GM21515 (cell line): ENCODE data around the gene TEN1.

ENCODE experiments used
- ATAC-seq: cut with Tn5 transposase; IDR thresholded peaks from one replicate; pipeline ENCODE4 v1.9.1; 2021; ENCODE audit not compliant: unreplicated experiment

The TEN1 gene

GRCh38 chr17:76005263-76006149, 26.5 kb downstream of the TEN1 start:
- ATAC-seq = no peak

GRCh38 chr17:76007131-76007849, 28.2 kb downstream of the TEN1 start:
- ATAC-seq = no peak

GRCh38 chr17:76007850-76008165, 28.8 kb downstream of the TEN1 start:
- ATAC-seq = no peak

- no peak for ATAC-seq
These were observed 29.2 kb downstream of the TEN1 start for GRCh38 chr17:76008208-76008607.

DNA sequence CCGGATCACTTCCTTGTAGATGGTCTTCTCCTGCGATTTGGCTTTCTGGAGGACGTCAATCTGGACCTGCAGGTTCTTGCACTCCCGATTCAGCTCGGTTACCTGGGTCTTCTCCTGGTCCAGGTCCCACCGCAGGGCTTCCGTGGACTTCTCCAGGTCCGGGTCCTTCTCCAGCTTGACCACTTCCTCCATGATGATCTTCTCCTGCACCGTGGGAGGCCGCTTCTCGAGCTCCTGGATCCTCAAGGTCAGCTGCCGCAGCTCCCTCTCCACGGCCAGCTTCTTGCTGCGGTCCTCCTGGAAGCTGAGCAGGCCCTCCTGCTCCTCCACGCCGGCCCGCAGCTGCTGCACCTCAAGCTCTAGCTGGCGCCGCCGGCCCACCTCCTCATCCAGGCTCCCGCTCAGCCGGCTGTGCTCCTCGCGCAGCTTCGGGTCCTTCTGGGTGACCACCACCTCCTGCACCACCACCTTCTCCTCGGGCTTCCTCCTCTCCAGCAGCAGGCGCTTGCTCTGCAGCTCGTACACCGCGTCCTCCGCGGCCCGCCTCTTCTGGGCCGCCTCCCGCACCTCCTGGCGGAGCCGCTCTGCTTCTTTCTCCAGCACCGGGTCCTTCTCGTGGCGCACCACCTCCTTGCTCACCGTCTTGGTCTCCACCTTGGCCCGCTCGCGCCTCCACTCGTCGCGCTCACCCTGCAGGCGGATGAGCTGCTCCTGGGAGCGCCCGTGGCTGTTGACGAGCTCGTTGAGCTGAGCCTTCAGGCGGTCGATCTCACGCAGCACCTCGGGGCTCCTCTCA, 29.8 kb downstream of the TEN1 start:
- ATAC-seq = no peak

GRCh38 chr17:76009447-76009846, 30.4 kb downstream of the TEN1 start:
- ATAC-seq = no peak

GRCh38 chr17:76009969-76010661, 31.1 kb downstream of the TEN1 start:
- ATAC-seq = no peak

GRCh38 chr17:76011951-76012350, 32.9 kb downstream of the TEN1 start:
- no peak for ATAC-seq

DNA sequence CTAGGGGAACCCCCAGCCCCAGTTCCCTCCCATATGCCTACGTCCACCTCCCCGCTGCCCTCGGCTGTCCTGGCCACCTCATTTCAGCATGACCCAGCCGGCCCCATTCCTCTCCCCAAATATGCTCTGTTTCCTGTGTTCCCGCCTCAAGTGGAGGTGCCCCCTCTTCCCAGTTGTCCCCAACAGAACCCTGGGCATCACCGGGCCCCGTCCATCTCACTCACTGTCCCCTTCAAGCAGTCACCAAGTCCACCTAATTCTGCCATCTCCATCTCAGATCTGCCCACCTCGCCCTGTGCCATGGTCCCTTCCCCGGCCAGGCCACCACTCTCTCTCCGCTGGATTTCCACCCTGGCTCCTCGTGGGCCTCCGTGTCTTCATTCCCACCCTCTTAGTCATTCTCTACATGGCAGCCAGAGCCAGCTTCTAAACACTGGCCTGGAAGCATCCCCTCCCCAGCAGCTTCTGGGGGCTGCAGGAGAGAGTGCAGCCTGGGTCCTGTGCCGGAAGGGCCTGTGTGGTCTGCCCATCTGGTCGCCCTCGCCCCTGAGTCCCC, 34.4 kb downstream of the TEN1 start:
- no peak for ATAC-seq

DNA sequence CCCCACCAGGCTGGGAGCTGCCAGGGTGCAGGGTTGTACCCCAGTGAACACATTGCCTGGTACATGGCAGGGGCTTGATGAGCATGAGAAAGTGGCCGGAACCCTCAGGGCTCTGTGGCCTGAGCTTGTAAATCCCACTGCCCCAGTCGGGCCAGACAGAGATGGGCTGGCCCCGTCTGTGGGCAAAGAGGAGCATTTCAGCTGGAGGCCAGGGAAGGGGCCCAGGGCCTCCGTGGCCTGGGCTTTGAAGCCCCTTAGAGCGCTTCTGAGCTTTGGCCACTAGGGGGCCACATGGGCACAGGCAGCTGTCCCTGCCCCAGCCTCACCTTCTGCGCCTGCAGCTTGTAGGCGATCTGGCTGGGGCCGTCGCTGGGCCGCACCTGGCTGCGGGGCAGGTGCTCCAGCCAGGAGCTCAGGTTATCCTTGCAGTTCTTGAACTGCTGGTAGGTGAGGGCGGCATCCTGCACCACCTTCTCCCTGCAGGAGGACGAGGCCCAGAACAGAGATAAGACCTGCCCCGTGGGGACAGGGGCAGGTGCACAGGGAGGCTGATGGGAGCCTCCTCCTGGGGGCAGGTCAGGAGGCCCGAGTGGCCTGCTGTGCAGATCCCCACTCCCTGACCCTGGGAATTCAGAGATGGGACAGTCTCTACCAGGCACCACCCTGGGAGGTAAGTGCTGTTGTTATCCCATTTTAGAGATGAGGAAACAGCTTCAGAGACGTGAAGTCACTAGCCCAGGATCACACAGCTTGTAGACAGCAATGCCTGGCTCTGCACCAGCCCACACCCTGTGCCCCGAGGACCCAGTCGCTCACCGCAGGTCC, 35.3 kb downstream of the TEN1 start:
- peak; percentile 83 for ATAC-seq

GRCh38 chr17:76014925-76015261, 35.9 kb downstream of the TEN1 start:
- no peak for ATAC-seq

DNA sequence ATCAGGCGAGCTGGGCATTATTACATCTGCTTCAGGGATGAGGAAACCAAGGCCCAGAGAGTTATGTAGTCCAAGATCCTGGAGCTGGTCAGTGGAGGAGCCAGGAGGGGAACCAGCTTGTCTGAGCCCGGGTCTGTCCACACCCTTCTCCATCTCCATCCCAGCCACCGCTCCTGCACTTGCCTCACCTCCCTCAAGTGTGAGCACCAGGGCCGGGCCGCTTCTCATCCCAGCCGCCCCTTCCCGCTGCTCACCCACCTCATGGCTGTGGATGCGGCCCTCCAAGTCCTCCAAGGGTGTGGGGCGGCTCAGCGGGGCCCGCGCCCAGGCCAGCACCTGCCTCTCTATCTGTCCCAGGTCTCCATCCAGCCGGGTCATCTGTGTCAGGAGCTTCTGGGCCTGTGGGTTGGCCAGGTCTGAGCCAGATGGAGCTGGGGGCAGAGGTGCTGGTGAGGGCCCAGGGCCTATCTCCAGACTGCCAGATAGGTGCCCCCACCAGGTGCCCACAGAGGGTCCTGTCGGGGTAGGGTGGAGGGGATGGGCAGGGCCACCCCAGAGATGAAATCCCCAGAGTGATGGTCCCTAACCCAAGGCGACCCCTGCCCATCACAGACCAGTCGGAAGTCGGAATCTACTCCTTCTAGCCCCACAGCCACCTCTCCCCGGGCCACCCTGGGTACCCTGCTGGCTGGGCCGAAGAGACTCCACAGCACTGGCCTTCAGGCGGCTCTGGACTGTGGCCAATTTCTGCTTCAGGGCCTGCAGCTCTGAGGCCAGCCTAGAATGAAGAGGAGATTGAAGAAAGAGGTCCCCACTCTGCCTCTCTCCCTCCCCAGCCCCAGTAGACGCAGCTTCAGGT, 38.7 kb downstream of the TEN1 start:
- no peak for ATAC-seq

DNA sequence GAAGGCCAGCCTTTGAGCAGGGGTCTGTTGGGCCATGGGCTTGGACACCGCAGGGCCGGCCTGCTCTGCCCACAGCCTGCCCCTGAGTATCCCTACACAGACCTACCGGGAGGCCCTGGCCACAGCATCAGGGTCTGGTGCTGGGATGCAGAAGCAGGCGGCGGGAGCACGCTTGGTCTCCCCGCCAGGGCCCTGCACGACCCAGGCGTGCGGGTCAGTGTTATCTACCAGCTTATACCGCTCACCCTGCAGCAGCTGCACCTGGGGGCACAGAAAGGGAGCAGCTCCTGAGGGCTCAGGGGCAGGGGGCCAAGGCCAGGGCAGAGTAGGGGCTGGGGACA, 39.3 kb downstream of the TEN1 start:
- ATAC-seq = no peak

DNA sequence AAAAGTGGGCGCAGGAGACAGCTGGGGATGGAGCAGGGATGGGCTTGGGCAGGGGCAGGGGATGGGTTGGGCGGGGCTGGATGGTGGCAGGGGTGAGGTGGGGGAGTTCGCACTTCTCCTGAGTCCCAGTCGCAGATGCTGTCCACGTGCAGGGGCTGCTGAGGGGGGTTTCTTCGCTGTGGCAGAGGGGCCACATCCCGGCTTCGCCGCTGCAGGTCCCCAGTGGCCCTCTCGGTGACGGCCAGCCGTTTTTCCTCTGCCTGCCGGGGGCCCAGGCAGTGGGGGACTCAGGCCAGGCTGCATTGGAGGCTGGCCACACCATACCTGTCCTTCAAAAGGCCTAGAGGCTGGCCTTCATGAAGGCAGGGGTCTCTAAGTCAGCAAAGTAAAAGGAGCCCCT, 39.8 kb downstream of the TEN1 start:
- no peak for ATAC-seq

- no peak for ATAC-seq
These were observed 40.9 kb downstream of the TEN1 start for GRCh38 chr17:76019833-76020467.

DNA sequence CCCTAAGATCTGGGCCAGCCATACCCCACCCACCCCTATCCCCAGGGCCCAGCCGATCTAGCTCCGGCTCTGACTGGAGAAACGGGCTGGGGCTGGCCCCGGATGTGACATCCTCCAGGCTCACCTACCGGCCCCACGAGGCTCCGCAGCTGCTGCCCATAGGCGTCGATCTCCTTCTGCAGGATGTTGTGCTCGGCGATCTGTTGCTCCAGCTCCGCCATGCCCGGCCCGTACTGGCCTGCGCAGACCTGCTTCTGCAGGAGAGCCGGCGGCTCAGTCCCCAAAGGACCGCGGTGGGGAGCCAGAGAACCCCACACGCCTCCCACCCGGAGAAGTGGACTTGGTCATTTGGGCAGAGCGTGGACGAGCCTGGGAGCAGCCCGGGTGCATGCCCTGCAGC, 43.2 kb downstream of the TEN1 start:
- ATAC-seq = no peak

DNA sequence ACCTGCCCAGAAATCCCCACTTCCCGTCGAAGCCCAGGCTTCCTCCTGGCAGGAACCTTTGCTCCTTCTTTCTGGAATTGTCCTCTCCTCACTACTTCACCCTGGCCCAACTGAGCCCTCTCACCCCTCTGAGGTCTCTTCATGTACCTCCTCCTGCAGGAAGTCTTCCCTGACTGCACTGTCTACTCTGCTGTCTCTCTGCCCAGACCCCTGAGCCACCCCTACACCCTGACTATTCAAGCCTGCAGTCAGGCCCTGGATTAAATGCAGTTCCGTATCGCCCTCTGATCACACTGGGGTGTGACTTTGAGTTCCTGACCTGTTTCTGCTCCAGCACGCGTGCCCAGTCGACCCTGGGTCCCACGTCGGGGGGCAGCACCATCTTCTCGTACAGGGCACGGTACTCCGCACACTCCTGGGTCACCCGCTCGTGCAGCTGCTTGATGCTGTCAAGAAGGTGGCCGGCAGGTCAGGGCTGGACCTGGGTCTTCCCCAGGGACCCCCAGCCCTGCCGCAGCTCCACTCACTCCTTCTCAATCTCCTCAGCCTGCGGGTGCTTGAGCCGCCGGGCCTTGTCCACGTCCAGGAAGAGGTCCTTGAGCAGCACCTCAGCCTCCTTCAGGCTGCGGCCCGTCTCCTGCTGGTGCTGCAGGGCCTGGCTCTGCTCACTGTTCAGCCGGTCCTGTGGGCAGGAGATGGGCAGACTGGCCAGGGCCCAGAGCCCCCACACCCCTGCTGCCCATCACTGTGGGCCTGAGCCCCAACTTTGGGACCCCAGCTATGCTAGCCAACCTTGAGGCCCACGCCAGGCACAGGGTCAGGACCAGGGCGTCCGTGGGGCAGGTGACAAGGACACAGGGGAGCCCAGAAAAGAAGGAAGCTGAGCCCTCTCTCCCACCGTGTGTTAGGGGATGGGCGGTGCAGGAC, 44.2 kb downstream of the TEN1 start:
- ATAC-seq = no peak

DNA sequence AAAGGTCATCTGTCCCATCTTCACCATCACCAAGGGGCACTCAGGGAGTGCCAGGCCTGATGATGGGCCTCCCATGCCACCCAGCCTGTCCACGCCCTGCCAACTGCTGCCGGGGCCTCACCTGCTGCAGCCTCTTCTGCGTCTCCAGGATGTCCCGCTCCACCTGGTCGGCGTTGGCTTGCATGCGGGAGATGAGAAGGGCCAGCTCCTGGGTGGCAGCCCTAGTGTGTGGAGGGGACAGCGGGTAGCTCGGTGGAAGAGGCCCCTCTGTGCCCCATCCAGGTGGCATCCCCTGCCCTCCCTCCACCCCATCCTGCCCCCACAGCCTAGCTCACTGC, 44.8 kb downstream of the TEN1 start:
- no peak for ATAC-seq
